Ovary (tissue), 3 donors: ENCODE data around the gene DDX39A.

Source experiments
- EP300 ChIP-seq: sonication (generic); formaldehyde crosslinking; IDR thresholded peaks from one replicate; pipeline ENCODE4 v1.6.1; 2017; ENCODE audit warnings: antibody characterized with exemption
- POLR2A ChIP-seq: fragments of 450-650 bp; IDR thresholded peaks from one replicate; pipeline ENCODE4 v1.6.1; 2017; ENCODE audit warnings: antibody characterized with exemption, mild to moderate bottlenecking, moderate library complexity
- TF ChIP-seq, protein P1 (sequence below), 3 donors: fragments of 450-650 bp in 2 of 3; fragments of 200-600 bp in 1 of 3; IDR thresholded peaks; one replicate each; pipeline versions ENCODE4 v1.5.1 to v1.8.0; 2016 to 2022; ENCODE audit warnings: antibody characterized with exemption in 3 of 3, mild to moderate bottlenecking in 1 of 3
- donor health status: DM: no; HTN: no; CAD: no.

GRCh38 chr19:14368011-14368513 is 51.1 kb downstream of the DDX39A start:
- TF ChIP-seq, protein P1, sequence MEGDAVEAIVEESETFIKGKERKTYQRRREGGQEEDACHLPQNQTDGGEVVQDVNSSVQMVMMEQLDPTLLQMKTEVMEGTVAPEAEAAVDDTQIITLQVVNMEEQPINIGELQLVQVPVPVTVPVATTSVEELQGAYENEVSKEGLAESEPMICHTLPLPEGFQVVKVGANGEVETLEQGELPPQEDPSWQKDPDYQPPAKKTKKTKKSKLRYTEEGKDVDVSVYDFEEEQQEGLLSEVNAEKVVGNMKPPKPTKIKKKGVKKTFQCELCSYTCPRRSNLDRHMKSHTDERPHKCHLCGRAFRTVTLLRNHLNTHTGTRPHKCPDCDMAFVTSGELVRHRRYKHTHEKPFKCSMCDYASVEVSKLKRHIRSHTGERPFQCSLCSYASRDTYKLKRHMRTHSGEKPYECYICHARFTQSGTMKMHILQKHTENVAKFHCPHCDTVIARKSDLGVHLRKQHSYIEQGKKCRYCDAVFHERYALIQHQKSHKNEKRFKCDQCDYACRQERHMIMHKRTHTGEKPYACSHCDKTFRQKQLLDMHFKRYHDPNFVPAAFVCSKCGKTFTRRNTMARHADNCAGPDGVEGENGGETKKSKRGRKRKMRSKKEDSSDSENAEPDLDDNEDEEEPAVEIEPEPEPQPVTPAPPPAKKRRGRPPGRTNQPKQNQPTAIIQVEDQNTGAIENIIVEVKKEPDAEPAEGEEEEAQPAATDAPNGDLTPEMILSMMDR (IDR thresholded peaks at IDR 0.05): no peak
- TF ChIP-seq POLR2A: no peak
- no peak for TF ChIP-seq EP300
